Measurements from ENCODE around the gene NKX1-2.

The NKX1-2 gene

GRCh38 chr10:124476043-124476725 is 26.3 kb upstream of the NKX1-2 start:
- peak; percentile 28 for DNase-seq (ENCODE audit: low spot score)

- DNase-seq (ENCODE audit: low spot score) = no peak
These were observed 24.8 kb upstream of the NKX1-2 start for GRCh38 chr10:124474514-124475070.

- DNase-seq (ENCODE audit: low spot score) = no peak
These were observed 23.2 kb upstream of the NKX1-2 start for GRCh38 chr10:124473070-124473469.

- DNase-seq (ENCODE audit: low spot score) = no peak
These were observed 22.2 kb upstream of the NKX1-2 start for GRCh38 chr10:124472071-124472470.

GRCh38 chr10:124470544-124471434 is 21.0 kb upstream of the NKX1-2 start:
- no peak for DNase-seq (ENCODE audit: low spot score)

GRCh38 chr10:124469956-124470484 is 20.2 kb upstream of the NKX1-2 start:
- DNase-seq (ENCODE audit: low spot score) = no peak

GRCh38 chr10:124468624-124469023 is 18.8 kb upstream of the NKX1-2 start:
- DNase-seq (ENCODE audit: low spot score) = no peak

GRCh38 chr10:124467165-124467564 is 17.3 kb upstream of the NKX1-2 start:
- no peak for DNase-seq (ENCODE audit: low spot score)

- no peak for DNase-seq (ENCODE audit: low spot score)
These were observed 16.1 kb upstream of the NKX1-2 start for GRCh38 chr10:124465777-124466488.

- no peak for DNase-seq (ENCODE audit: low spot score)
These were observed 15.4 kb upstream of the NKX1-2 start for GRCh38 chr10:124465003-124465776.

GRCh38 chr10:124464028-124464965 is 14.5 kb upstream of the NKX1-2 start:
- no peak for DNase-seq (ENCODE audit: low spot score)

- no peak for DNase-seq (ENCODE audit: low spot score)
These were observed 12.5 kb upstream of the NKX1-2 start for GRCh38 chr10:124462348-124462695.

- DNase-seq (ENCODE audit: low spot score) = peak; percentile 86
These were observed 12.0 kb upstream of the NKX1-2 start, which contains the start of gene LHPP for GRCh38 chr10:124461642-124462347. LHPP (plus strand) TSS chr10:124461823; CDS start chr10:124461863, 40 bp downstream.

GRCh38 chr10:124460144-124460543 is 10.3 kb upstream of the NKX1-2 start:
- no peak for DNase-seq (ENCODE audit: low spot score)

- no peak for DNase-seq (ENCODE audit: low spot score)
These were observed 9.6 kb upstream of the NKX1-2 start for GRCh38 chr10:124459395-124459794.

- DNase-seq (ENCODE audit: low spot score) = no peak
These were observed 9.1 kb upstream of the NKX1-2 start for GRCh38 chr10:124458889-124459288.

- DNase-seq (ENCODE audit: low spot score) = no peak
These were observed 8.6 kb upstream of the NKX1-2 start for GRCh38 chr10:124458473-124458872.

- no peak for DNase-seq (ENCODE audit: low spot score)
These were observed 5.6 kb upstream of the NKX1-2 start for GRCh38 chr10:124455441-124455840.

- DNase-seq (ENCODE audit: low spot score) = no peak
These were observed 4.2 kb upstream of the NKX1-2 start for GRCh38 chr10:124453960-124454610.

Measured in kidney tubule cell (primary cell).